C4-2B (cell line): Measurements from ENCODE around the gene CSNK1A1.
"Not testable (repeated sequence)": the region's sequence is repeated elsewhere in the genome, so short reads cannot be mapped to it uniquely, and the experiment has no call there.

Experiments used
- ZFX ChIP-seq: fragments of 450-650 bp; IDR thresholded peaks from 2 replicates; pipeline ENCODE4 v1.6.1; 2017
- TF ChIP-seq, protein P1 (sequence below): fragments of 450-650 bp; conservative IDR thresholded peaks from 2 replicates; pipeline ENCODE4 v1.5.1; 2017; ENCODE audit warnings: mild to moderate bottlenecking

DNA sequence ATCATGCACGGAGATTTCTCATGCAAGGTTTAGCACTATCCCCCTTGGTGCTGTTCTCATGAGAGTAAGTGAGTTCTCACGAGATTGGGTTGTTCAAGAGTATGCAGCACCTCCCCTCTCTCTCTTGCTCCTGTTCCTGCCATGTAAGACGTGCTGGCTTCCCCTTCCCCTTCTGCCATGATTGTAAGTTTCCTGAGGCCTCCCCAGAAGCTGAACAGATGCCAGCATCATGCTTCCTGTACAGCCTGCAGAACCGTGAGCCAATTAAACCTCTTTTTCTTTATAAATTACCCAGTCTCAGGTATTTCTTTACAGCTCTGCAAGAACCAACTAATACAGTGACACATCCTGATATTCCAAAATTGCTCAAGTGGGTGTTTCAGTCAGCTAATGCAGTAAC, 106.8 kb downstream of the CSNK1A1 start:
- TF ChIP-seq, protein P1, sequence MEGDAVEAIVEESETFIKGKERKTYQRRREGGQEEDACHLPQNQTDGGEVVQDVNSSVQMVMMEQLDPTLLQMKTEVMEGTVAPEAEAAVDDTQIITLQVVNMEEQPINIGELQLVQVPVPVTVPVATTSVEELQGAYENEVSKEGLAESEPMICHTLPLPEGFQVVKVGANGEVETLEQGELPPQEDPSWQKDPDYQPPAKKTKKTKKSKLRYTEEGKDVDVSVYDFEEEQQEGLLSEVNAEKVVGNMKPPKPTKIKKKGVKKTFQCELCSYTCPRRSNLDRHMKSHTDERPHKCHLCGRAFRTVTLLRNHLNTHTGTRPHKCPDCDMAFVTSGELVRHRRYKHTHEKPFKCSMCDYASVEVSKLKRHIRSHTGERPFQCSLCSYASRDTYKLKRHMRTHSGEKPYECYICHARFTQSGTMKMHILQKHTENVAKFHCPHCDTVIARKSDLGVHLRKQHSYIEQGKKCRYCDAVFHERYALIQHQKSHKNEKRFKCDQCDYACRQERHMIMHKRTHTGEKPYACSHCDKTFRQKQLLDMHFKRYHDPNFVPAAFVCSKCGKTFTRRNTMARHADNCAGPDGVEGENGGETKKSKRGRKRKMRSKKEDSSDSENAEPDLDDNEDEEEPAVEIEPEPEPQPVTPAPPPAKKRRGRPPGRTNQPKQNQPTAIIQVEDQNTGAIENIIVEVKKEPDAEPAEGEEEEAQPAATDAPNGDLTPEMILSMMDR: not testable (repeated sequence)
- not testable (repeated sequence) for TF ChIP-seq ZFX
